ENCODE measurements around the gene PKP4.

The PKP4 gene

DNA sequence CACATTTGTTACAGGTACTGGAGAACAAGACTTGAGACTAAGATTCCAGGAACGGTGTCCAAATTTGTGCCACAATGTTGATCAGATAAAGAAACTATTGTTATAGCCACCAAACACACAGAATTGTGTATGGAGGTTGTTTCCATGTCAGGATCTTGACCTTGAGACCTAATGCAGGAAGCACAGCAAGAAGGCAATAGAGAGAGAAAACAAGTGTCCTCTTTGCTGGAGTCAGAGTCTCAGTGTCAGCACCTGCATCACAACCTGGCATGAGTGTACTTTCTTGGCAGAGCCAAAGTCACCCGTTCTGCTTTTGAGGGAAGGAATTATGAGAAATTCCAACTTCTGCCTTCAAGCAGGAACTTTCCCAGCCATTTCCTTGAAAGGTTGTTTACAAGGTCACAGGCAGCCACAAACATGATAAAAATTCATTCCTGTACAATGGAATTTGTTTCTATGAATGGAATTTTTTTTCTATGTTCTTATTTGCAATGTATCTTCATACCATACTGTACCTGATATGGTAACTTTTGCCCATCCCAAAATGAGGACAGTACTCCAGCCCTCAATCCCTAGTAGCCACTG lies 118.4 kb downstream of the PKP4 start:
- Histone ChIP-seq H3K79me2 (ENCODE audit: insufficient read depth, low read depth) (no peaks in the 10 kb centered on the region), H3K9ac (no peak overlapping the region), H3K4me3 (IDR thresholded peaks at IDR 0.05; ENCODE audit: insufficient read depth, low read depth, low read length) (no peak overlapping the region), H3K4me1 (ENCODE audit: low read depth, poor library complexity, severe bottlenecking) (peaks cover 18% of the 10 kb centered on the region), H4K20me1 (ENCODE audit: insufficient read depth) (no peaks in the 10 kb centered on the region), H3K27me3 (ENCODE audit: insufficient read depth, low read depth) (no peaks in the 10 kb centered on the region), H3K27ac (no peak overlapping the region), H2AFZ (ENCODE audit: low read depth) (no peak overlapping the region), H3K4me2 (no peak overlapping the region), H3K36me3 (ENCODE audit: insufficient read depth) (no peaks in the 10 kb centered on the region)
- TF ChIP-seq, protein P1, sequence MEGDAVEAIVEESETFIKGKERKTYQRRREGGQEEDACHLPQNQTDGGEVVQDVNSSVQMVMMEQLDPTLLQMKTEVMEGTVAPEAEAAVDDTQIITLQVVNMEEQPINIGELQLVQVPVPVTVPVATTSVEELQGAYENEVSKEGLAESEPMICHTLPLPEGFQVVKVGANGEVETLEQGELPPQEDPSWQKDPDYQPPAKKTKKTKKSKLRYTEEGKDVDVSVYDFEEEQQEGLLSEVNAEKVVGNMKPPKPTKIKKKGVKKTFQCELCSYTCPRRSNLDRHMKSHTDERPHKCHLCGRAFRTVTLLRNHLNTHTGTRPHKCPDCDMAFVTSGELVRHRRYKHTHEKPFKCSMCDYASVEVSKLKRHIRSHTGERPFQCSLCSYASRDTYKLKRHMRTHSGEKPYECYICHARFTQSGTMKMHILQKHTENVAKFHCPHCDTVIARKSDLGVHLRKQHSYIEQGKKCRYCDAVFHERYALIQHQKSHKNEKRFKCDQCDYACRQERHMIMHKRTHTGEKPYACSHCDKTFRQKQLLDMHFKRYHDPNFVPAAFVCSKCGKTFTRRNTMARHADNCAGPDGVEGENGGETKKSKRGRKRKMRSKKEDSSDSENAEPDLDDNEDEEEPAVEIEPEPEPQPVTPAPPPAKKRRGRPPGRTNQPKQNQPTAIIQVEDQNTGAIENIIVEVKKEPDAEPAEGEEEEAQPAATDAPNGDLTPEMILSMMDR (conservative IDR thresholded peaks at IDR 0.05; ENCODE audit: low read depth, low read length), result no peak

- Histone ChIP-seq H3K4me3 (IDR thresholded peaks at IDR 0.05; ENCODE audit: insufficient read depth, low read depth, low read length) (no peak overlapping the region), H3K9ac (no peak overlapping the region), H3K27ac (no peak overlapping the region), H3K4me2 (no peak overlapping the region), H3K36me3 (ENCODE audit: insufficient read depth) (no peaks in the 10 kb centered on the region), H3K79me2 (ENCODE audit: insufficient read depth, low read depth) (no peaks in the 10 kb centered on the region), H4K20me1 (ENCODE audit: insufficient read depth) (no peaks in the 10 kb centered on the region), H3K4me1 (ENCODE audit: low read depth, poor library complexity, severe bottlenecking) (peaks cover 18% of the 10 kb centered on the region), H2AFZ (ENCODE audit: low read depth) (no peak overlapping the region), H3K27me3 (ENCODE audit: insufficient read depth, low read depth) (no peaks in the 10 kb centered on the region)
- TF ChIP-seq, protein P1 (conservative IDR thresholded peaks at IDR 0.05; ENCODE audit: low read depth, low read length), result no peak
Observed at GRCh38 chr2:158577141-158577540, 120.4 kb downstream of the PKP4 start.

DNA sequence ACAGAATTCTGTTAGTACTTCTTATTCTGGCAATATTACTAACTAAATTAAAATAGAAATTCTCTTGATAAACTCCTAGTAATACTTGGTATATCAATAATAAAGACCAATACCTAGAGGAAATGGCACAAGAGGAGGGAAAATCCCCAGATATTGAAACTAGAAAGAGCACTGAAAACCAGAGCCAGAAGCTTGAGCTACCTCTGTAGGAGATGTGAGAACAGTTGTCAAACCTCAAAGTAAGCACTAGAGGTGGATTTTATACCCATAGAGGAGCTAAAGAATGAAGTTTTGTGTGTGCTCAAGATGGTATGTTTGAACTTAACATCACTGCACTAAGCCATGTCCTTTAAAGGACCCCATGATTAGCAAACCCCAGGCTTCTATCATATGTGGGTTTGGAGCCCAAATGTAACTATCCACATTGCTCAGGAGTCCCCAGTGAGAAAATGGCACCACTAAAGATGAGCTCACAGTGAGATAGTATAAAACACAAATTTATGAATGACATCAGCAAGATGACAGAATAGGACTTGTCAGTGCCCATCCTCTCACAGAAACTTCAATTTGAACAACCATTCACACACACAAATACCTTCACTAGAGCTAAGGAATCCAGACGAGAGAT lies 122.1 kb downstream of the PKP4 start:
- no peaks in the 10 kb centered on the region for H4K20me1 ChIP-seq (ENCODE audit: insufficient read depth)
- TF ChIP-seq, protein P1 (conservative IDR thresholded peaks at IDR 0.05; ENCODE audit: low read depth, low read length), result no peak
- H3K4me1 ChIP-seq (ENCODE audit: low read depth, poor library complexity, severe bottlenecking), result peaks cover 18% of the 10 kb centered on the region
- no peaks in the 10 kb centered on the region for H3K36me3 ChIP-seq (ENCODE audit: insufficient read depth)
- H3K9ac ChIP-seq, result no peak overlapping the region
- no peak overlapping the region for H3K4me3 ChIP-seq (IDR thresholded peaks at IDR 0.05; ENCODE audit: insufficient read depth, low read depth, low read length)
- H3K4me2 ChIP-seq, result peak overlapping the region; percentile 10; the same call in 1 of the 2 replicates
- H3K27ac ChIP-seq, result no peak overlapping the region
- no peaks in the 10 kb centered on the region for H3K27me3 ChIP-seq (ENCODE audit: insufficient read depth, low read depth)
- no peaks in the 10 kb centered on the region for H3K79me2 ChIP-seq (ENCODE audit: insufficient read depth, low read depth)
- H2AFZ ChIP-seq (ENCODE audit: low read depth), result no peak overlapping the region

DNA sequence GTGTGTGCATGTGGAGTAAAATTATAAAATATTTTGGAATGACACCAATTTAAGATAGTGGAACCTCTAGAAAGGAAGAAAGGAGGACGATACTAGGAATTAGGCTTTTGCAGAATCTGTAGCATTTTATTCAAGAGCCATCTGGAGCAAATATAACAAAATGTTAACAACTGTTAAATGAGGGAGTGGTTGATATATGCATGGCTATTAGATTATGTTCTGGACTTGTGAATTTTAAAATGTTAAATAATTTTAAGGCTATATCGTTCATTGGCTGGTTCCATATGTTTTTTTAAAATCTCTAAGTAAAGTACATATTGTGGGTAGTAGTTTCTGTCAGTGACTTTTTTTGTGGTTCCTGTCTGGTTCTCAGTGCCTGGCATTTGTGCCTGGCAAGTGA lies 123.2 kb downstream of the PKP4 start:
- peaks cover 18% of the 10 kb centered on the region for H3K4me1 ChIP-seq (ENCODE audit: low read depth, poor library complexity, severe bottlenecking)
- H3K9ac ChIP-seq, result no peak overlapping the region
- no peaks in the 10 kb centered on the region for H3K79me2 ChIP-seq (ENCODE audit: insufficient read depth, low read depth)
- no peaks in the 10 kb centered on the region; the same call in 1 of the 2 replicates for H3K36me3 ChIP-seq (ENCODE audit: insufficient read depth)
- TF ChIP-seq, protein P1 (conservative IDR thresholded peaks at IDR 0.05; ENCODE audit: low read depth, low read length), result no peak
- no peaks in the 10 kb centered on the region for H4K20me1 ChIP-seq (ENCODE audit: insufficient read depth)
- no peak overlapping the region for H3K4me2 ChIP-seq
- H3K4me3 ChIP-seq (IDR thresholded peaks at IDR 0.05; ENCODE audit: insufficient read depth, low read depth, low read length), result no peak overlapping the region
- H3K27me3 ChIP-seq (ENCODE audit: insufficient read depth, low read depth), result no peaks in the 10 kb centered on the region
- no peak overlapping the region for H3K27ac ChIP-seq
- H2AFZ ChIP-seq (ENCODE audit: low read depth), result no peak overlapping the region
